Spleen (tissue), 11 donors: ENCODE measurements around the gene PTPRN2. TPM values are rescaled to one million over a fixed set of nuclear protein-coding genes. Genes with fewer than 3 reads are reported as not detected.

Source experiments
- DNase-seq: peaks from one replicate; pipeline ENCODE4 v3.0.0-alpha.2; 2020
- H3K27ac ChIP-seq, 8 donors: fragments of 200-600 bp; sonication (generic) in 7 of 8; 1 replicate in 4 of 8; 2 replicates in 4 of 8; pipeline versions ENCODE4 v1.5.0 to v1.8.0; 2016 to 2021; ENCODE audit warnings: inconsistent platforms in 4 of 8, mild to moderate bottlenecking in 4 of 8, moderate library complexity in 1 of 8
- H3K27me3 ChIP-seq, 7 donors: fragments of 200-600 bp; sonication (generic) in 6 of 7; replicated peaks in 1 of 7; 1 replicate in 4 of 7; 2 replicates in 3 of 7; pipeline versions ENCODE4 v1.5.0 to v1.8.0; 2016 to 2021; ENCODE audit warnings: inconsistent platforms in 3 of 7, mild to moderate bottlenecking in 1 of 7
- H3K36me3 ChIP-seq, 6 donors: fragments of 200-600 bp; sonication (generic) in 5 of 6; 1 replicate in 4 of 6; 2 replicates in 2 of 6; pipeline versions ENCODE4 v1.5.0 to v1.8.0; 2016 to 2021; ENCODE audit warnings: inconsistent platforms in 2 of 6
- H3K4me1 ChIP-seq, 6 donors: fragments of 200-600 bp; sonication (generic) in 5 of 6; 1 replicate in 3 of 6; 2 replicates in 3 of 6; pipeline versions ENCODE4 v1.5.0 to v1.8.0; 2016 to 2021; ENCODE audit warnings: inconsistent platforms in 3 of 6
- H3K4me3 ChIP-seq, 8 donors: fragments of 200-600 bp; sonication (generic) in 7 of 8; 1 replicate in 4 of 8; 2 replicates in 4 of 8; pipeline versions ENCODE4 v1.5.0 to v1.8.0; 2016 to 2021; ENCODE audit warnings: inconsistent platforms in 4 of 8, mild to moderate bottlenecking in 4 of 8, moderate library complexity in 2 of 8
- H3K9me3 ChIP-seq, 8 donors: fragments of 200-600 bp; sonication (generic) in 7 of 8; 1 replicate in 4 of 8; 2 replicates in 4 of 8; pipeline versions ENCODE4 v1.5.0 to v1.8.0; 2016 to 2021; ENCODE audit warnings: inconsistent platforms in 4 of 8
- POLR2A ChIP-seq, 3 donors: fragments of 450-650 bp; IDR thresholded peaks; one replicate each; pipeline ENCODE4 v1.5.1; 2017; ENCODE audit warnings: antibody characterized with exemption in 3 of 3, mild to moderate bottlenecking in 1 of 3
- POLR2AphosphoS5 ChIP-seq, 3 donors: sonication (generic); formaldehyde crosslinking; IDR thresholded peaks; one replicate each; pipeline ENCODE4 v1.5.1; 2017; ENCODE audit warnings: antibody characterized with exemption in 3 of 3
- WGBS, 5 donors: extraction: QIAGEN DNeasy Blood & Tissue Kit in 3 of 5; methylation state at CpG; one replicate each; pipeline versions ENCODE4 v1.1.5 to v1.1.7; 2013 to 2018; 5-methylcytosine and 5-hydroxymethylcytosine counted together
- intact Hi-C: fragments of 100-400 bp; cut with DNase I; formaldehyde crosslinking; loops from one replicate; pipeline ENCODE4 v1.15.0; 2023; ENCODE audit warnings: low total_unique reads
- polyA plus RNA-seq, 3 donors: library from polyadenylated mRNA; stranded (reverse); fragments of 200-250 nt; gene quantifications; one replicate each; pipeline ENCODE4 v1.2.1, GENCODE V29; 2013
- total RNA-seq, 7 donors: library from RNA; depleted of rRNA in 3 of 7; stranded (reverse); fragments of >200 nt in 3 of 7; fragmentation: NEBNext Ultra II Directional in 4 of 7; extraction: Animal tissue kit (Norgen Biotek cat#: 25700) in 4 of 7; gene quantifications; one replicate each; pipeline versions ENCODE4 v1.1.0 to v1.2.1, GENCODE V29; 2016 to 2021
- TF ChIP-seq, protein P1 (sequence below), 11 experiments: fragments of 200-600 bp in 7 of 11; fragments of 450-650 bp in 4 of 11; sonication (generic) in 4 of 11; IDR thresholded peaks in 8 of 11; conservative IDR thresholded peaks in 3 of 11; 1 replicate in 7 of 11; 2 replicates in 4 of 11; pipeline versions ENCODE4 v1.4.0 to v1.8.0; 2016 to 2021; ENCODE audit warnings: antibody characterized with exemption in 11 of 11, inconsistent platforms in 4 of 11, mild to moderate bottlenecking in 1 of 11
- donor health status: healthy with polysubstance abuse.
- donor health status: DM: no; HTN: no; CAD: no; lungs with moderate emphysema.
- donor health status: DM: no; HTN: no; CAD: no.
- donor health status: Bipolar disorder and iron deficiency.
- donor health status: healthy.
- donor health status: DM: no; HTN: no; CAD: no.
- donor health status: DM: yes; HTN: yes; CAD: no.

Gene PTPRN2
- total and polyA plus RNA-seq, 10 donors, result 7.0 to 22.8 (median 16.8) TPM

DNA sequence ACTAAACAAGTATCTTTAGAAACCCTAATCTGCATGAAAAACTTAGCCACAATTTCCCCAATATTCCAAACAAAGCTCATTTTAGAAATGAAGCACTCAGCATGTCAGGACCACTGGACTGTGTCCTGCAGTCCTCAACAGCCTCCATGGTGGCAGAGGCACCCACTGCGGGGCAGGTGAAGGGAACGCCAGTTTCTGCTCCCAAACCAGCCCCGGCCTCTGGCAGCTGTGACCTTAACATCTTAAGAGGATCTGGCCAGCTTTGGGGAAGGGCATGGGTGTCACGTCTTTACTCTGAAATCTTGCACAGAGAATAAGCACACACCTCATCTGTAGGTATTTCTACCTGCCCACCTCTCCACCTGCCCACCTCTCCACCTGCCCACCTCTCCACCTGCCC lies 988.1 kb downstream of the PTPRN2 start:
- H3K4me1 ChIP-seq, result no peaks in the 10 kb centered on the region
- H3K4me3 ChIP-seq, result no peak overlapping the region
- intact Hi-C loops, result no loop called here
- TF ChIP-seq, protein P1, sequence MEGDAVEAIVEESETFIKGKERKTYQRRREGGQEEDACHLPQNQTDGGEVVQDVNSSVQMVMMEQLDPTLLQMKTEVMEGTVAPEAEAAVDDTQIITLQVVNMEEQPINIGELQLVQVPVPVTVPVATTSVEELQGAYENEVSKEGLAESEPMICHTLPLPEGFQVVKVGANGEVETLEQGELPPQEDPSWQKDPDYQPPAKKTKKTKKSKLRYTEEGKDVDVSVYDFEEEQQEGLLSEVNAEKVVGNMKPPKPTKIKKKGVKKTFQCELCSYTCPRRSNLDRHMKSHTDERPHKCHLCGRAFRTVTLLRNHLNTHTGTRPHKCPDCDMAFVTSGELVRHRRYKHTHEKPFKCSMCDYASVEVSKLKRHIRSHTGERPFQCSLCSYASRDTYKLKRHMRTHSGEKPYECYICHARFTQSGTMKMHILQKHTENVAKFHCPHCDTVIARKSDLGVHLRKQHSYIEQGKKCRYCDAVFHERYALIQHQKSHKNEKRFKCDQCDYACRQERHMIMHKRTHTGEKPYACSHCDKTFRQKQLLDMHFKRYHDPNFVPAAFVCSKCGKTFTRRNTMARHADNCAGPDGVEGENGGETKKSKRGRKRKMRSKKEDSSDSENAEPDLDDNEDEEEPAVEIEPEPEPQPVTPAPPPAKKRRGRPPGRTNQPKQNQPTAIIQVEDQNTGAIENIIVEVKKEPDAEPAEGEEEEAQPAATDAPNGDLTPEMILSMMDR (IDR thresholded peaks at IDR 0.05 in 8 of 11, conservative IDR thresholded peaks at IDR 0.05 in 3 of 11), result no peak
- no peak for TF ChIP-seq POLR2A (IDR thresholded peaks at IDR 0.05)
- no peak for TF ChIP-seq POLR2AphosphoS5 (IDR thresholded peaks at IDR 0.05)
- WGBS, 5 donors, result 78 to 94% (median 87%) methylated on average over 4 of the region's 4 CpGs
- no peaks in the 10 kb centered on the region for H3K9me3 ChIP-seq
- DNase-seq, result no peak
- no peak overlapping the region for H3K27ac ChIP-seq
- no peaks in the 10 kb centered on the region for H3K36me3 ChIP-seq
- peaks cover 0 to 20% (median 0%) of the 10 kb centered on the region in 7 donors for H3K27me3 ChIP-seq

DNA sequence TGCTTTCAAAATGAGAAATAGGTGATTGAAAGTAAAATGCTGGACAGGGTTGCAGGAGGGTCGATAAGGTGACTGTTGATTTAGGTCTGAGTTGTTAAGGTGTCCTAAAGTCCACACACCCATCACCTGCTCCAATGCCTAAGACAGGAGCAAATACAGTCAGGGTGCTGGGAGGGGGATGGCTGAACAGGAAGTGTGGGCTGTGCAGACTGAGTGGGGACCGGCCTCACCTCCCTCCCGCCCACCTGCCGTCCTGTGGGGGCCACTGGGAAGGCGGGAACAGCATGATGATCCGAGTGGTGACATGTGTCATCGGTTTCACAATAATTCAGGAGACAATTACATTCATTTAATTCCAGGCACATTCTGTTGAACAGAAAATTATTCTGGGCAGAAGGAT lies 990.1 kb downstream of the PTPRN2 start:
- Histone ChIP-seq H3K9me3 (no peaks in the 10 kb centered on the region), H3K36me3 (no peaks in the 10 kb centered on the region), H3K4me3 (no peak overlapping the region), H3K27ac (no peak overlapping the region), H3K4me1 (no peaks in the 10 kb centered on the region), H3K27me3 (peaks cover 0 to 6% (median 0%) of the 10 kb centered on the region in 7 donors)
- WGBS, 5 donors, result 47 to 56% (median 48%) methylated on average over 7 of the region's 7 CpGs
- intact Hi-C loops, result no loop called here
- no peak for TF ChIP-seq POLR2A (IDR thresholded peaks at IDR 0.05)
- TF ChIP-seq POLR2AphosphoS5 (IDR thresholded peaks at IDR 0.05), result no peak
- DNase-seq, result peak; percentile 56

DNA sequence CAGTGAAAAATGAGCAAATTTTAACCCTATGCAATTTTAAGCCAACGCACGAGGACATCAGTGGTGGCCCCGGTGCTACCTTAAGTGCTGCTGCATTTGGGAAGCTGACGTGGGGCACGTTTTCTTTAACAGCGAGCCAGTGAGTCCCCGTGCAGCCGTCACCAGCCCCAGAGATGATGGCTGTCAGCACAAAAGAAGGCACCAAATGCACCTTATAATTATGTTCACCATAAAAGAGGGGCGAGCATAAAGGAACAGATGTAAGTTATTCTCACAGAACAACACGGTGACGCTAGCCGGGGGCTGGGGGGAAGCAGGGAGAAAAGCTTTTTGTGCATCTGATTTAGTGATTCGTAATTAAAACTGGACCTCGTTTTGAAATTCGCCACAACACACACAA lies 990.7 kb downstream of the PTPRN2 start:
- H3K27ac ChIP-seq, result no peak overlapping the region
- no peaks in the 10 kb centered on the region for H3K36me3 ChIP-seq
- no peak overlapping the region for H3K4me3 ChIP-seq
- 77 to 88% (median 80%) methylated on average over 15 of the region's 15 CpGs for WGBS, 5 donors
- H3K27me3 ChIP-seq, result peaks cover 0 to 6% (median 0%) of the 10 kb centered on the region in 7 donors
- H3K4me1 ChIP-seq, result no peaks in the 10 kb centered on the region
- DNase-seq, result peak; percentile 30
- TF ChIP-seq, protein P1 (IDR thresholded peaks at IDR 0.05 in 8 of 11, conservative IDR thresholded peaks at IDR 0.05 in 3 of 11), result no peak
- H3K9me3 ChIP-seq, result no peaks in the 10 kb centered on the region
- intact Hi-C loops, result no loop called here

DNA sequence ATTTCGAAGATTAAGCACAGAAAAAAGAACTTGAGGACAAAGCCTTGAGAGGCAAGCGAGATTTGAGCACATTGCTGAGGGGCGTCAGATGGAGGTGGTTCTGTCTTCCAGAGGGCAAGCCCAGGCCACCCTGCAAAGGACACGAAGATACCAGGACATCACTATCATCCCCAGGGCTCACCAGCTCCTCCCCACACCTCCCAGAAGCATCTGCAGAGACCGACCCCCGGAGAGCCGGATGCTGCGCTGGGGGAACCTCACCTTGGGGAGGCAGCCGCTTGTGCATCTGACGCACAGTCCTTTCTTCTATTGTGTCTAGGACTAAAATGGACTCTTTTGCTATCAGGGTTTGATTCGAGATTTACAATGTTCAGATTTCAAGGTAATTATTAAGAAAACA lies 991.2 kb downstream of the PTPRN2 start:
- Histone ChIP-seq H3K36me3 (no peaks in the 10 kb centered on the region), H3K9me3 (no peaks in the 10 kb centered on the region), H3K4me1 (no peaks in the 10 kb centered on the region), H3K4me3 (no peak overlapping the region), H3K27ac (no peak overlapping the region), H3K27me3 (peaks cover 0 to 6% (median 0%) of the 10 kb centered on the region in 7 donors)
- intact Hi-C loops, result no loop called here
- TF ChIP-seq POLR2A (IDR thresholded peaks at IDR 0.05) (no peak), POLR2AphosphoS5 (IDR thresholded peaks at IDR 0.05) (no peak)
- TF ChIP-seq, protein P1 (IDR thresholded peaks at IDR 0.05 in 8 of 11, conservative IDR thresholded peaks at IDR 0.05 in 3 of 11), result no peak
- DNase-seq, result peak; percentile 44
- 73 to 91% (median 89%) methylated on average over 10 to 11 of the region's 11 CpGs for WGBS, 5 donors

DNA sequence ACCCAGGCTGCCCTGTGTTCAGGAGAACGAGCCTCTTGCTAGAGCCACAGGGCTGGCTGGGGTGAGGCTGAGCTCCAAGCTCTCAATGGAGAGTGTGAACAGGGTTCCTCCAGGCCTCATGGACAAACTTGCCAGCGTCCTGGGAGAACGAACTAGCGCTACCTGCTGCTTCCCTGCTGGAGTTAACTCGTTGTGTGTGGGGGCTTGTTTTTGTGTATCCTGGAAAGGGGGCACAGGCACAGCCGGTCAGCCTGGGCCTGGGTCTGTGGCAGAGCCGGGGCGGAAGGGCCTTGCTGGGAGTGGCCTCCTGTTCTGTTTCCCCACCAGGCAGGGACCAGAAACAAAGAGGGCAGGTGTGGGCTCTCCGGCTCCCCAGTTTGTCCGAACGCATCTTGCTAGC lies 991.6 kb downstream of the PTPRN2 start:
- WGBS, 5 donors, result 88 to 93% (median 90%) methylated on average over 10 to 11 of the region's 11 CpGs
- no peak overlapping the region for H3K4me3 ChIP-seq
- TF ChIP-seq, protein P1 (IDR thresholded peaks at IDR 0.05 in 8 of 11, conservative IDR thresholded peaks at IDR 0.05 in 3 of 11), result no peak
- TF ChIP-seq POLR2A (IDR thresholded peaks at IDR 0.05) (no peak), POLR2AphosphoS5 (IDR thresholded peaks at IDR 0.05) (no peak)
- H3K4me1 ChIP-seq, result no peaks in the 10 kb centered on the region
- no peaks in the 10 kb centered on the region for H3K9me3 ChIP-seq
- intact Hi-C loops, result no loop called here
- H3K27me3 ChIP-seq, result peaks cover 0 to 6% (median 0%) of the 10 kb centered on the region in 7 donors
- no peaks in the 10 kb centered on the region for H3K36me3 ChIP-seq
- H3K27ac ChIP-seq, result no peak overlapping the region
- DNase-seq, result no peak
